ENCODE data around the gene FLAD1.

DNA sequence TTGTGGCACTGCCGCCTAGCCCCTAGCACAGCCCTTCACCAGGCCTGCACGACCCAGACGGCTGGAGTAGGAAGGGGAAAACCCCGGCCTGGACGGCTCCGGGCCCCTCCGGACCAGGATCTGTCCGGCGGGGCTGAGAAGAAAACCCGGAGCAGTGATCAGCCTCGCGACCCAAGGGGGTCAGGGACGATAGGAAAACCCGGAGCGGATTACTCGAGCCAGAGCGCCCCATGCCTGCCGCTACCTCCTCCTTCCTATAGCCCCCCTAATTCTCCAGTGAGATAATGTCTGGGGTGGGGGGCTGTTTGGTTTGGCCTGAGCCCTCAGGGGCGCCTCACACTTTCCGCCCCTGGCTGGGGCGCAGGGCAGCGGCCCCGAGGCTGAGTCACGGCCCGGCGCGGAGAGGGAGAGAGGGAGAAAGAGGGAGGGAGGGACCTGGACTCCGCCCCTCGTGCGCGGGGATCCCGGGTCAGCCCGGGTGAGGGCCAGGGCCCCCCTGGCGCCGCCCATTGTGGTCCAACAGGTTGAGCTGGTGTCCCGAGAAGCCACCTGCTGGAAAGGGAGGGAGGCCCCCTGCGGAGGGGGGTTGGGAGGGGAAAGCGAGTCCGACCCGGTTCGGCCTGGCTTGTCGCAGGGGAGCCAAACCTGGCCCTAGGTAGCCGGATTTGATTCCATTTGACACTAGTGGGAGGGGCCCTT is 17.7 kb downstream of the FLAD1 start:
- TF ChIP-seq, protein P1, sequence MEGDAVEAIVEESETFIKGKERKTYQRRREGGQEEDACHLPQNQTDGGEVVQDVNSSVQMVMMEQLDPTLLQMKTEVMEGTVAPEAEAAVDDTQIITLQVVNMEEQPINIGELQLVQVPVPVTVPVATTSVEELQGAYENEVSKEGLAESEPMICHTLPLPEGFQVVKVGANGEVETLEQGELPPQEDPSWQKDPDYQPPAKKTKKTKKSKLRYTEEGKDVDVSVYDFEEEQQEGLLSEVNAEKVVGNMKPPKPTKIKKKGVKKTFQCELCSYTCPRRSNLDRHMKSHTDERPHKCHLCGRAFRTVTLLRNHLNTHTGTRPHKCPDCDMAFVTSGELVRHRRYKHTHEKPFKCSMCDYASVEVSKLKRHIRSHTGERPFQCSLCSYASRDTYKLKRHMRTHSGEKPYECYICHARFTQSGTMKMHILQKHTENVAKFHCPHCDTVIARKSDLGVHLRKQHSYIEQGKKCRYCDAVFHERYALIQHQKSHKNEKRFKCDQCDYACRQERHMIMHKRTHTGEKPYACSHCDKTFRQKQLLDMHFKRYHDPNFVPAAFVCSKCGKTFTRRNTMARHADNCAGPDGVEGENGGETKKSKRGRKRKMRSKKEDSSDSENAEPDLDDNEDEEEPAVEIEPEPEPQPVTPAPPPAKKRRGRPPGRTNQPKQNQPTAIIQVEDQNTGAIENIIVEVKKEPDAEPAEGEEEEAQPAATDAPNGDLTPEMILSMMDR (conservative IDR thresholded peaks at IDR 0.05; ENCODE audit: low read depth, low read length): peak; percentile 5; the same call in 1 of the 2 replicates
- TF ChIP-seq CEBPB (IDR thresholded peaks at IDR 0.05; ENCODE audit: low read depth, low read length) (no peak), MAFK (IDR thresholded peaks at IDR 0.05; ENCODE audit: low read depth, low read length) (no peak), MXI1 (IDR thresholded peaks at IDR 0.05; ENCODE audit: borderline replicate concordance, low read depth, low read length) (no peak)
